GM18868 (cell line): ENCODE data around the gene ZFP90.
"Not testable (repeated sequence)": the region's sequence is repeated elsewhere in the genome, so short reads cannot be mapped to it uniquely, and the experiment has no call there.

Experiments used
- ATAC-seq: cut with Tn5 transposase; IDR thresholded peaks from one replicate; pipeline ENCODE4 v1.9.1; 2021; ENCODE audit warnings: mild to moderate bottlenecking, moderate library complexity; ENCODE audit not compliant: unreplicated experiment

The ZFP90 gene

GRCh38 chr16:68517606-68518166, 21.4 kb upstream of the ZFP90 start:
- ATAC-seq = no peak

DNA sequence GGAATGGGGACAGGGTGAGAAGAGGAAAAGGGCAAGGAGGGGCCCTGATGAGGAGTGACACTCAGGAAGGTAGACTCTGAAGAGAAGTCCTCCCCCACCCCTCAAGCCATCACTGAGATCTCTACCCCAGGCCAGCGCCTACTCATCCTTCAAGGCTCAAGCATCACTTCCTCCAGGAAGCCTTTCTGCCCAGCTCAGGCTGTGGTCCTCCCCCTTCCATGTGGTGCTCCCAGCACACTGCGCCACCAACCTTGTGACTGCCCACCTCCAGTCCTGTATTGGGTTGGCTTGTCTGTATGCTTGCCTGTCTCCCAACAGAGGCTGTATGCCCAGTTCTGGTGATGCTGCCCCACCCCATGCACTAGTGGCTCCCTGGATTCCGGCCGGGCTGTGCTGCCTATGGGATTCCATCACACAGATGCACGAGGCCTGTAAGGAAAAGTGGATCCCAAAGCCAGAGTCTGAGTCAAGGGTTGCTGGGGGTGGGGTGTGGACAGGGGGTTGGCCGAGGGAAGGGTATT, 19.8 kb upstream of the ZFP90 start:
- ATAC-seq = no peak

- peak; percentile 70 for ATAC-seq
These were observed 18.4 kb upstream of the ZFP90 start for GRCh38 chr16:68520649-68521086.

DNA sequence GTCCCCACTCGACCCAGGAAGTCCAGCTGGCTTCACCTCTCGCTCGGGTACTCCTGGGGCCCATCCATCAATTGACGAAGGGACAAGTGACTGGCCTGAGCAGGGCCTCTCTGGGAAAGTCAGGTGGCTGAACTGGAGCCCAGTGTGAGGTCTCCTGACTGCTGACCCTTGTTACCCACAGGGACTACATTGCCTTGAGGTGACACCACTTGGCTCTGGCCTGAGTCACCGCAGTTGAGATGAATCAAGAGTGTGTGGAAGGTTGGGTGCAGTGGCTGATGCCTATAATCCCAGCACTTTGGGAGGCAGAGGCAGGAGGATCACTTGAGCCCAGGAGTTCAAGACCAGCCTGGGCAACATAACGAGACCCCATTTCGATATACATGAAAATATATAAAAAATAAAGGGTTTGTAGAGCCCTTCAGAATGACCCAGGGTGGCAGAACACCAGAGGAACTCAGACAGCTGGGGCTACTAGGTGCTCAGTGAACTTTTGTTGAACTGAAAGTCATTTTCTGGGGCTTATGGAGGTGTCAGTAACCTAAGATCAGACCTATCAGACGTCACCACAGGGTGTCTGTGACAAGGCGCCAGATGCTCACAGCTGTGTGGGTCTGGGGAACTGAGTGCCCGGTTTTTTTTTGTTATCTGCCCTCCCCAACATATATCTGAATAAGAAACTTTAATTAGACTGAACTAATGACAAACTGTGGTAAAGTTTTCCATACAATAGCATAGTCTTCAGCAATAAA, 14.8 kb upstream of the ZFP90 start:
- no peak for ATAC-seq

DNA sequence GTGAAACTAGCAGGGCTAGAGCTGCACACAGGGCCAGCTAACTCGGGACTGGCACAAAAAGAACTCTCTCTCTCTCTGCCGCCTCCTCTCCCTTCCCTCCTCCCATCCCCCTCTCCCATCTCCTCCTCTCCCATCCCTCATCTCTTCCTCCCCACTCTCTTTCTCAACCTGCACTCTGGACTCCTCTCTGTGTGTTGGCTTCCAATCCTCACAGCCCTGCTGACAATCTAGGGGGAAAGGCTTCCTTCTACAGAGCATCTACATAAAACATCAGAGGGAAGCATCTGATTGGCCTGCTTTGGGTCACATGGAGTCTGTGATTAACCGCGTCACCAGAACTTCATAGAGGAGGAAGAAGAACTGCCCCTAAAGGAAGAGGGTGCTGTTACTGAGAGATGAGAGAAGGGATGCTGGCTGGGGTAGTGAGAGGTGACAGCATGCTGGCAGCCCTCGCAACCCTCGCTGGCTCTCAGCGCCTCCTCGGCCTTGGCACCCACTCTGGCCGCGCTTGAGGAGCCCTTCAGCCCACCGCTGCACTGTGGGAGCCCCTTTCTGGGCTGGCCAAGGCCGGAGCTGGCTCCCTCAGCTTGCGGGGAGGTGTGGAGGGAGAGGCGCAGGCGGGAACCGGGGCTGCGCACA, 12.8 kb upstream of the ZFP90 start:
- no peak for ATAC-seq

GRCh38 chr16:68526782-68527145, 12.3 kb upstream of the ZFP90 start:
- ATAC-seq = no peak

- no peak for ATAC-seq
These were observed 10.9 kb upstream of the ZFP90 start for GRCh38 chr16:68528233-68528632.

- peak; percentile 79 for ATAC-seq
These were observed 10.3 kb upstream of the ZFP90 start for GRCh38 chr16:68528686-68529379.

DNA sequence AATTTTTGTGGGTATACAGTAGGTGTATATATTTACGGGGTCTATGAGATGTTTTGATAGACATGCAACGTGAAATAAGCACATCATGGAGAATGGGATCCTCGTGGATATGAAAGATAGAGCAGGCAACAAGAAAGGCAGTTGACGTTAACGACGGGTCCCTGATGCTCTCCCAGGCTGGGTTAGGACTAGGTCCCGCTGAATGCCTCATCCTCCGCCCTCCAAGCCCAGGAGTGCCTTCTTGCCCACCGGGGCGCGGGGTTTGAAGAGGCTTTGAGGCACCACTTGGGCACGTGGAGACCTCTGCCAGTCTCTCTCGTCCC, 9.5 kb upstream of the ZFP90 start:
- ATAC-seq = no peak

GRCh38 chr16:68529931-68530701, 9.0 kb upstream of the ZFP90 start:
- peak; percentile 91 for ATAC-seq

DNA sequence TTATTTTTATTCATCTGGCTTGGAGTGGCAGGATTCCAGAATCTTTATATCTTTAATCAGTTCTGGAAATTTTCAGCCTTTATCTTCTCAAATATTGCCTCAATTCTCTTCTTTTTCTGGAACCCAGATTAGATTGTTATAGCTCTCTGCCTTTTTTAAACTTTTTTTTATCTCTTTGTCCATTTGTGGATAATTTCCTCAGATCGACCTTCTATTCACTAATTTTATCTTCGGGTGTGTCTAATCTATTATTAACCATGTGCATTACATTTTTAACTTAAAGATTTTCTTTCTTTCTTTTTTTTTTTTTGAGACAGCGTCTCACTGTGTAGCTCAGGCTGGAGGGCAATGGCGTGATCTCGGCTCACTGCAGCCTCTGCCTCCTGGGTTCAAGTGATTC, 5.2 kb upstream of the ZFP90 start:
- no peak for ATAC-seq

DNA sequence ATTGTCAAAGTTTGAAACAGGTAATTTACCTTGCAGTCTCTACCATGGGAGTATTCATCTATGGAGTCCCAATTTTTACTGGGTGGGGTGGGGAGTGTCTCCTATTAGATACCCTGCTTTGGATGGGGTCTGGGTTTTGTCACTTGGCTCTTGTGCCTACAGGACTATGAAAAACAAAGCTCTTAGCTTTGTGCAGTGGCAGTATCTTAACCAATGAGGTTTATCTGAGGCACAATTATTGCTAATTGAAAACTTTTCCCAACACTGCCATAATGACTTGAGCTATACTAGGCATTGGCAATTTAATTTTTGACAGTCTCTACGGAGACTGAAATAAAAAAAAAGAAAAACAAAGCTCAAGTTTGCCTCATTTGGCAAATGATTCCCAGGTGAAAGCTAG, 3.8 kb upstream of the ZFP90 start:
- ATAC-seq = no peak

GRCh38 chr16:68539711-68540239, 684 bp downstream of the ZFP90 start:
- ATAC-seq = no peak

- ATAC-seq = no peak
These were observed 9.9 kb downstream of the ZFP90 start for GRCh38 chr16:68548947-68549346.

- no peak for ATAC-seq
These were observed 14.1 kb downstream of the ZFP90 start for GRCh38 chr16:68553186-68553585.

DNA sequence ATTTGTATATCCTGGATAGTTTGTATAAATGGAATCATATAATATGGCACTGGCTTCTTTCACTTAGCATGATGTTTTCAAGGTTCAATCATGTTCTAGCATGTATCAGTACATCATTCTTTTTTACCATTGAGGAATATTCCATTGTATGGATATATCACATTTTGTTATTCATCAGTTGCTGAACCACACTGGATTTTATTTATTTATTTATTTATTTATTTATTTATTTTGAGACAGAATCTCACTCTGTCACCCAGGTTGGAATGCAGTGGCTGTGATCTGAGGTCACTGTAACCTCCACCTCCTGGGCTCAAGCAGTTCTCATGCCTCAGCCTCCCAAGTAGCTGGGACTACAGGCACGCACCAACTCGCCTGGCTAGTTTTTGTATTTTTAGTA, 21.2 kb downstream of the ZFP90 start:
- ATAC-seq = not testable (repeated sequence)

DNA sequence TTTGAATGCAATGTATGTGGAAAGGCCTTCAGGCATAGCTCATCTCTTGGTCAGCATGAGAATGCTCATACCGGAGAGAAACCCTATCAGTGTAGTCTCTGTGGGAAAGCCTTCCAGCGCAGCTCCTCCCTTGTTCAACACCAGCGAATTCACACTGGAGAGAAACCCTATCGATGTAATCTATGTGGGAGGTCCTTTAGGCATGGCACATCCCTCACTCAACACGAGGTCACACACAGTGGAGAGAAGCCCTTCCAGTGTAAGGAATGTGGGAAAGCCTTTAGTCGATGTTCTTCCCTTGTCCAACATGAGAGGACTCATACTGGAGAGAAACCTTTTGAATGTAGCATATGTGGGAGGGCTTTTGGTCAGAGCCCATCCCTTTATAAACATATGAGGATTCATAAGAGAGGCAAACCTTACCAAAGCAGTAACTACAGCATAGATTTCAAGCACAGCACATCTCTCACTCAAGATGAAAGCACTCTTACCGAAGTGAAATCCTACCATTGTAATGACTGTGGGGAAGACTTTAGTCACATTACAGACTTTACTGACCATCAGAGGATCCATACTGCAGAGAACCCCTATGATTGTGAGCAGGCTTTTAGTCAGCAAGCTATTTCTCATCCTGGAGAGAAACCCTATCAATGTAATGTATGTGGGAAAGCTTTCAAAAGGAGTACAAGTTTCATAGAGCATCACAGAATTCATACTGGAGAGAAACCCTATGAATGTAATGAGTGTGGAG, 24.7 kb downstream of the ZFP90 start:
- no peak for ATAC-seq

DNA sequence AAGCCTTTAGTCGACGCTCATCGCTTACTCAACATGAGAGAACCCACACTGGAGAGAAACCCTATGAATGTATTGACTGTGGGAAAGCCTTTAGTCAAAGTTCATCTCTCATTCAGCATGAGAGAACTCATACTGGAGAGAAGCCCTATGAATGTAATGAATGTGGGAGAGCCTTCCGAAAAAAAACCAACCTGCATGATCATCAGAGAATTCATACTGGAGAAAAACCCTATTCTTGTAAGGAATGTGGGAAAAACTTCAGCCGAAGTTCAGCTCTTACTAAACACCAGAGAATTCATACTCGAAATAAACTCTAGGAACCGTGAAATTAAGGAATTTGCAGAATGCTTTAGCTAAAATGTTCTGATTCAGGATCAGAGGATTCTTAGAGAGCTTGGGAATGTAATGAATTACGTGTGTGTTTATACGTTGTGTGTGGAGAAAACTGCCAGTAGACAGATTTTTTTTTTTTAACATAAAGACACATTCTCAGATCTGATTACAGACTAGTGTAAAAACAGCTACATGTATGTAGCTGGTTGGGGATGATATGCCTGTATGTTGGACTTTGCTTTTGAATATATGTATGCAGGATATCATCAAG, 25.4 kb downstream of the ZFP90 start:
- no peak for ATAC-seq

GRCh38 chr16:68574479-68574878, 35.4 kb downstream of the ZFP90 start:
- no peak for ATAC-seq

DNA sequence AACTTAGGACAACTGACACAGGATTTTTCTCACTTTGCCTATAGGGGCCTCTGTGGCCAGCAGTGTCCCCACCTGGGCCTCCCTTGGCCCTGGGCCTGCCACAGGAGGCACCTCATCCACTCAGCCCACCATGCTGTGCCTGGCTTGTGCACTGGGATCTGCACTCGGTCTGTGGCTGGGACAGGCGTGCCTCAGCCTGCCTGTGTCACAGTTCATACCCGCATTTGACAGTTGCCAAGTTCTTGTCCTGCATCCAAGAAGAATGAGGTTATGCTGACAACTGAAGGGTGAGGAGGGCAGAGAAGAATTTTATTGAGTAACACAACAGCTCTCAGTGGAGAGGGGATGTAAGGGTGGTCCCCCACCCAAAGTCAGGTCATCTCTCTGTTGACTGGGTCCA, 36.0 kb downstream of the ZFP90 start:
- ATAC-seq = no peak
